Chondrocyte (in vitro differentiated cells): Measurements from ENCODE around the gene ZNF248. TPM values are rescaled to one million over a fixed set of nuclear protein-coding genes. Genes with fewer than 3 reads are reported as not detected.

Experiments
- DNase-seq: peaks from one replicate; pipeline ENCODE4 v3.0.0; 2021; ENCODE audit warnings: mixed read lengths, low spot score
- H3K27ac Mint-ChIP-seq: one replicate; pipeline ENCODE4 v1.8.0; 2021; ENCODE audit warnings: mild to moderate bottlenecking, moderate library complexity, mixed read lengths; ENCODE audit not compliant: unreplicated experiment
- H3K27me3 Mint-ChIP-seq: 2 replicates; pipeline ENCODE4 v1.8.0; 2021; ENCODE audit warnings: low read depth, mixed read lengths
- H3K36me3 Mint-ChIP-seq: 2 replicates; pipeline ENCODE4 v1.8.0; 2021; ENCODE audit warnings: low read depth, mixed read lengths
- H3K4me1 Mint-ChIP-seq: 2 replicates; pipeline ENCODE4 v1.8.0; 2021; ENCODE audit warnings: low read depth, mild to moderate bottlenecking, mixed read lengths
- H3K4me3 Mint-ChIP-seq: one replicate; pipeline ENCODE4 v1.8.0; 2021; ENCODE audit warnings: mild to moderate bottlenecking, moderate library complexity, mixed read lengths; ENCODE audit not compliant: unreplicated experiment
- H3K9me3 Mint-ChIP-seq: 2 replicates; pipeline ENCODE4 v1.8.0; 2021; ENCODE audit warnings: low read depth, mixed read lengths
- CTCF ChIP-seq: fragments of 200-600 bp; sonication (generic); IDR thresholded peaks from 2 replicates; pipeline ENCODE4 v1.5.0; 2021; ENCODE audit warnings: antibody characterized with exemption, mild to moderate bottlenecking, moderate library complexity
- total RNA-seq: library from RNA; stranded (reverse); gene quantifications from 3 replicates; pipeline ENCODE4 v1.2.1, GENCODE V29; 2021

The ZNF248 gene
- total RNA-seq, 1 donor from 2014 or later, result 4.8 TPM

GRCh38 chr10:37784678-37785077 is 72.7 kb downstream of the ZNF248 start:
- Mint-ChIP-seq H3K27ac (no peak overlapping the region), H3K4me1 (no peaks in the 10 kb centered on the region), H3K36me3 (no peaks in the 10 kb centered on the region), H3K27me3 (no peaks in the 10 kb centered on the region), H3K9me3 (peaks cover 42% of the 10 kb centered on the region), H3K4me3 (no peak overlapping the region)
- no peak for TF ChIP-seq CTCF
- DNase-seq, result no peak

GRCh38 chr10:37780536-37780935 is 76.9 kb downstream of the ZNF248 start:
- H3K4me1 Mint-ChIP-seq, result no peaks in the 10 kb centered on the region
- TF ChIP-seq CTCF, result no peak
- H3K4me3 Mint-ChIP-seq, result no peak overlapping the region
- H3K9me3 Mint-ChIP-seq, result peaks cover 37% of the 10 kb centered on the region
- H3K27me3 Mint-ChIP-seq, result no peaks in the 10 kb centered on the region
- DNase-seq, result peak; percentile 84
- no peaks in the 10 kb centered on the region for H3K36me3 Mint-ChIP-seq
- H3K27ac Mint-ChIP-seq, result no peak overlapping the region

DNA sequence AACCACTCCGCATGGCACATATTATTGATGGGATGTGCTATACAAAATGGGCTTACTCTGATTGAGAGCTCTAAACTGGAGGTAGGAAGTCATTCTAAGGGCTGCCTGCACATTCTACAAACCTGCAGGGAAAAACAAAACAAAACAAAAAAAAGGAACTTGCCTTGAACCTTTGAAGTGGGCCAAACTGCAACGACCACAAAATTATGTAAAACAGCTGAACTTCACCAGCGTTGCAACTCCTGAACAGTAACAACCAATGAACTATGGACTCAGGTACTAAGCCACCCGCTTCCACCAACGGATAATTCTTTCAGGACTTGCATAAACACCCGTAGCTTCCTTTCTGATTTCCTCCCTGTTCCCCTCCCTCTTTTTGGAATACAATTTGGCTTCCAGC is 80.4 kb downstream of the ZNF248 start:
- H3K27ac Mint-ChIP-seq, result no peak overlapping the region
- no peaks in the 10 kb centered on the region for H3K4me1 Mint-ChIP-seq
- H3K9me3 Mint-ChIP-seq, result peaks cover 39% of the 10 kb centered on the region
- TF ChIP-seq CTCF, result no peak
- H3K36me3 Mint-ChIP-seq, result no peaks in the 10 kb centered on the region
- no peak for DNase-seq
- no peak overlapping the region for H3K4me3 Mint-ChIP-seq
- no peaks in the 10 kb centered on the region for H3K27me3 Mint-ChIP-seq

GRCh38 chr10:37775612-37776011 is 81.8 kb downstream of the ZNF248 start:
- H3K27ac Mint-ChIP-seq, result no peak overlapping the region
- no peaks in the 10 kb centered on the region for H3K27me3 Mint-ChIP-seq
- no peak for DNase-seq
- TF ChIP-seq CTCF, result no peak
- peaks cover 36% of the 10 kb centered on the region for H3K9me3 Mint-ChIP-seq
- no peak overlapping the region for H3K4me3 Mint-ChIP-seq
- no peaks in the 10 kb centered on the region for H3K36me3 Mint-ChIP-seq
- no peaks in the 10 kb centered on the region for H3K4me1 Mint-ChIP-seq

DNA sequence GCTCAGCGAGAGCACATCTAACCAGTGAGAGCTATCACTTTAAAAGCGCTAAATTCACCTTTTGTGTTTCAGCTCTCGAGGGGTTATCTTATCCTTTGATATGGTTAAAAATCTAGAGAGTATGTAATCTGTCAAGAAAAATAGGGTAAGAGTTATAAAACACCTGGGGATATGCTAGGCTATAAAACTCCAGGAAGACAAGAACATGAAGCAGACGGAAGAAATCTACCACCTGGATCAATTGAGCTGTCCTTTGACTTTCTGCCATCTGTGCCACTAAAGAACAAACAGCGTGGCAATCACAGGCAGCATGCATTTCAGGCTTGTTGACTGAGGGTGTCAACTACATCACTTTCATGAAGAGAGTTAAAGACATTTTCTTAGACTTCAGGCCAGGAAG is 83.1 kb downstream of the ZNF248 start:
- no peak for DNase-seq
- Mint-ChIP-seq H3K27me3 (no peaks in the 10 kb centered on the region), H3K36me3 (no peaks in the 10 kb centered on the region), H3K9me3 (peaks cover 37% of the 10 kb centered on the region), H3K27ac (no peak overlapping the region), H3K4me1 (no peaks in the 10 kb centered on the region), H3K4me3 (no peak overlapping the region)
- TF ChIP-seq CTCF, result no peak
